GM12878 (cell line): ENCODE results near the gene RBMS3. TPM values are rescaled to one million over a fixed set of nuclear protein-coding genes. Genes with fewer than 3 reads are reported as not detected.

ENCODE experiments used
- ATAC-seq: fragments of 200-7000 bp; cut with Tn5 transposase; 3 replicates; pipeline ENCODE4 v1.9.1; 2020; ENCODE audit warnings: mild to moderate bottlenecking, moderate library complexity
- BruUV-seq: library from RNA; stranded (reverse); fragments of 400-500 nt; replicated peaks from 2 replicates; lab custom pipeline; 2021; lab: Mats Ljungman, UMichigan
- CTCF ChIA-PET: fragments of 300-600 bp; sonication (Branson Sonifier 250); formaldehyde crosslinking; extraction: SDS; loops from one replicate; lab custom pipeline; 2021; ENCODE audit warnings: inconsistent platforms; lab: Yijun Ruan, JAX
- POLR2A ChIA-PET: fragments of 350-600 bp; formaldehyde crosslinking; extraction: SDS; loops from one replicate; lab custom pipeline; 2021; ENCODE audit warnings: inconsistent platforms; lab: Charles Lee
- RAD21 ChIA-PET: fragments of 300-600 bp; sonication (Branson Sonifier 250); formaldehyde crosslinking; loops from one replicate; lab custom pipeline; 2023; ENCODE audit warnings: antibody characterized with exemption; ENCODE audit not compliant: unreplicated experiment; lab: Charles Lee
- SMC1A ChIA-PET: fragments of 300-600 bp; sonication (Branson Sonifier 250); formaldehyde crosslinking; loops from one replicate; lab custom pipeline; 2023; ENCODE audit not compliant: unreplicated experiment, uncharacterized antibody; lab: Charles Lee
- DNase-seq: peaks from one replicate; pipeline ENCODE4 v3.0.0-alpha.2; 2011; ENCODE audit warnings: low read depth, low spot score
- FAIRE-seq: peaks from 3 replicates; lab custom pipeline; 2011; peaks lifted over from hg19 to GRCh38; lab: Jason Lieb, UNC
- H2AFZ ChIP-seq: 2 replicates; pipeline ENCODE4 v1.6.0; 2011; ENCODE audit warnings: low read depth, low read length, control low read depth; ENCODE audit not compliant: control insufficient read depth
- H3K27ac ChIP-seq: 2 replicates; pipeline ENCODE4 v1.5.1; 2011; ENCODE audit warnings: control low read depth; ENCODE audit not compliant: control insufficient read depth, insufficient read depth
- H3K27me3 ChIP-seq, 2 experiments: replicated peaks in 1 of 2; 2 replicates each; pipeline versions ENCODE4 v1.6.0 to v1.6.1; 2011; ENCODE audit warnings: low read length in 1 of 2; ENCODE audit not compliant: control insufficient read depth in 2 of 2, insufficient read depth in 2 of 2
- H3K36me3 ChIP-seq, 2 experiments: 2 replicates each; pipeline ENCODE4 v1.5.1; 2011; ENCODE audit warnings: low read length in 1 of 2; ENCODE audit not compliant: control insufficient read depth in 2 of 2, insufficient read depth in 2 of 2
- H3K4me1 ChIP-seq: 2 replicates; pipeline ENCODE4 v1.6.1; 2011; ENCODE audit warnings: mild to moderate bottlenecking, low read length, moderate library complexity, mixed read lengths; ENCODE audit not compliant: control insufficient read depth, insufficient read depth
- H3K4me2 ChIP-seq: 2 replicates; pipeline ENCODE4 v1.6.0; 2011; ENCODE audit warnings: control low read depth; ENCODE audit not compliant: control insufficient read depth, insufficient read depth
- H3K4me3 ChIP-seq: fragments of 200-600 bp; sonication (generic); 2 replicates; pipeline ENCODE4 v1.5.1; 2016
- H3K79me2 ChIP-seq: 2 replicates; pipeline ENCODE4 v1.6.0; 2011; ENCODE audit warnings: low read length; ENCODE audit not compliant: control insufficient read depth, insufficient read depth
- H3K9ac ChIP-seq: 2 replicates; pipeline ENCODE4 v1.8.0; 2011; ENCODE audit warnings: low read length, control low read depth, mixed read lengths; ENCODE audit not compliant: control insufficient read depth, insufficient read depth
- H3K9me3 ChIP-seq: replicated peaks from 3 replicates; pipeline ENCODE4 v1.5.1; 2011; ENCODE audit warnings: mild to moderate bottlenecking, low read length; ENCODE audit not compliant: control insufficient read depth, insufficient read depth
- H4K20me1 ChIP-seq: 2 replicates; pipeline ENCODE4 v1.6.0; 2011; ENCODE audit not compliant: control insufficient read depth, insufficient read depth
- CREB1 ChIP-seq: IDR thresholded peaks from 2 replicates; pipeline ENCODE4 v1.6.1; 2012; ENCODE audit warnings: low read depth, mild to moderate bottlenecking, inconsistent platforms
- ESRRA ChIP-seq: IDR thresholded peaks from 2 replicates; pipeline ENCODE4 v1.6.1; 2012; ENCODE audit warnings: mild to moderate bottlenecking, low read length, improper control_type of control experiment
- FOS ChIP-seq: IDR thresholded peaks from 3 replicates; pipeline ENCODE4 v1.6.1; 2011; ENCODE audit warnings: borderline replicate concordance; ENCODE audit not compliant: insufficient read length; ENCODE audit errors: extremely low read depth
- FOXM1 ChIP-seq: IDR thresholded peaks from 2 replicates; pipeline ENCODE4 v1.6.1; 2012; ENCODE audit warnings: low read depth, mild to moderate bottlenecking, inconsistent platforms, low read length, moderate library complexity
- IRF3 ChIP-seq: fragments of 450-650 bp; IDR thresholded peaks from 2 replicates; pipeline ENCODE4 v1.6.1; 2014; ENCODE audit warnings: mild to moderate bottlenecking
- KAT2A ChIP-seq: conservative IDR thresholded peaks from 2 replicates; pipeline ENCODE4 v1.6.1; 2011; ENCODE audit warnings: low read depth, low read length; ENCODE audit not compliant: control insufficient read depth
- MEF2A ChIP-seq: IDR thresholded peaks from 2 replicates; pipeline ENCODE4 v1.6.1; 2011; ENCODE audit warnings: low read depth, mild to moderate bottlenecking, low read length, moderate library complexity; ENCODE audit not compliant: insufficient read depth
- MLLT1 ChIP-seq: fragments of 450-650 bp; IDR thresholded peaks from 2 replicates; pipeline ENCODE4 v1.6.1; 2016; ENCODE audit warnings: mild to moderate bottlenecking
- RAD21 ChIP-seq: IDR thresholded peaks from 2 replicates; pipeline ENCODE4 v1.6.1; 2011; ENCODE audit warnings: mild to moderate bottlenecking, low read depth, low read length, moderate library complexity; ENCODE audit not compliant: insufficient read depth
- SUPT20H ChIP-seq: IDR thresholded peaks from 2 replicates; pipeline ENCODE4 v1.6.1; 2011; ENCODE audit warnings: low read depth, mild to moderate bottlenecking, low read length, moderate library complexity, borderline replicate concordance; ENCODE audit not compliant: control insufficient read depth
- TCF12 ChIP-seq: IDR thresholded peaks from 2 replicates; pipeline ENCODE4 v1.6.1; 2011; ENCODE audit warnings: low read depth, mild to moderate bottlenecking, low read length
- WRNIP1 ChIP-seq: IDR thresholded peaks from 2 replicates; pipeline ENCODE4 v1.6.1; 2011; ENCODE audit warnings: low read depth, low read length, improper control_type of control experiment, borderline replicate concordance
- ZNF217 ChIP-seq: fragments of 450-650 bp; IDR thresholded peaks from 2 replicates; pipeline ENCODE4 v1.6.1; 2017; ENCODE audit warnings: antibody characterized with exemption, mild to moderate bottlenecking
- WGBS: methylation state at CpG from one replicate; pipeline ENCODE4 v1.1.6; 2016; ENCODE audit warnings: low lambda C conversion rate; ENCODE audit not compliant: insufficient replicate concordance, insufficient coverage; ENCODE audit errors: missing lambda C conversion rate; 5-methylcytosine and 5-hydroxymethylcytosine counted together
- in situ Hi-C: fragments of 300-500 bp; cut with MboI; formaldehyde crosslinking; loops from 9 replicates; pipeline ENCODE4 v1.14.3; 2018; ENCODE audit warnings: mixed read lengths
- intact Hi-C: fragments of 100-400 bp; cut with micrococcal nuclease; formaldehyde crosslinking; loops from one replicate; pipeline ENCODE4 v1.14.2; 2022; ENCODE audit not compliant: unreplicated experiment
- polyA plus RNA-seq, 11 experiments: library from polyadenylated mRNA; depleted of rRNA in 4 of 11; unstranded in 6 of 11; stranded (reverse) in 5 of 11; fragments of >200 nt; fragmentation: Nextera tagmentation in 4 of 11; fragmentation: Illumina TruSeq in 1 of 11; extraction: Ambion mirVana in 4 of 11; extraction: Trizol in 1 of 11; gene quantifications; 1 replicate in 1 of 11; 2 replicates in 10 of 11; pipeline versions ENCODE4 v1.2.1 to v1.2.3, GENCODE V29; 2011 to 2016; ENCODE audit warnings: inconsistent platforms in 2 of 11, missing spikeins in 2 of 11, low read depth in 1 of 11
- total RNA-seq, 4 experiments: library from RNA; depleted of rRNA in 3 of 4; stranded (reverse); fragments of >200 nt in 3 of 4; fragmentation: Illumina TruSeq in 1 of 4; extraction: Trizol in 1 of 4; gene quantifications; 2 replicates each; pipeline versions ENCODE4 v1.2.1 to v1.2.3, GENCODE V29; 2013 to 2021

Gene RBMS3
- total and polyA plus RNA-seq, 10 of the 15 experiments (the other 5 are each of a cell fraction or from before 2014, with no cell fraction given), result 0.79 to 4.7 (median 3.1) TPM

- no peak for TF ChIP-seq RAD21
- no peak for TF ChIP-seq ZNF217
- WGBS, result 41% methylated on average over 2 of the region's 2 CpGs
- ATAC-seq (no peak), FAIRE-seq (peak; percentile 66), DNase-seq (no peak)
- peak overlapping the region; percentile 17; the same call in 1 of the 2 replicates for H2AFZ ChIP-seq
- H3K27me3 ChIP-seq, result no peaks in the 10 kb centered on the region
- SMC1A ChIA-PET, result interaction anchor here (1.1 to 2.3 kb wide), 3 partner anchors 10 to 69 kb away, joined by 3 to 8 read pairs (median 4); no protein-coding TSS in a partner anchor
- no TSS peak for BruUV-seq
- in situ Hi-C loops, result no loop called here
- RAD21 ChIA-PET, result no interaction called here
- no peaks in the 10 kb centered on the region for H4K20me1 ChIP-seq
- intact Hi-C loops, result no loop called here
- no peak overlapping the region for H3K4me3 ChIP-seq
- H3K4me1 ChIP-seq, result no peaks in the 10 kb centered on the region
- H3K27ac ChIP-seq, result no peak overlapping the region
- POLR2A ChIA-PET, result interaction anchor here (0.7 kb wide), 1 partner anchor 18 kb away, joined by 3 read pairs; no protein-coding TSS in a partner anchor
- no peaks in the 10 kb centered on the region for H3K36me3 ChIP-seq
- no peak overlapping the region for H3K9ac ChIP-seq
- CTCF ChIA-PET, result interaction anchor here (1.2 to 1.3 kb wide), 2 partner anchors 9 to 20 kb away, joined by 3 to 4 read pairs; no protein-coding TSS in a partner anchor
- no peaks in the 10 kb centered on the region for H3K79me2 ChIP-seq
- H3K9me3 ChIP-seq, result no peaks in the 10 kb centered on the region; the same call in 1 of the 3 replicates
- no peak overlapping the region for H3K4me2 ChIP-seq
Measured at GRCh38 chr3:29389362-29389761, 108.5 kb downstream of the RBMS3 start.

- H3K4me2 ChIP-seq, result no peak overlapping the region
- H4K20me1 ChIP-seq, result no peaks in the 10 kb centered on the region
- intact Hi-C loops (no loop called here), in situ Hi-C loops (no loop called here)
- POLR2A ChIA-PET, result no interaction called here
- DNase-seq, result no peak
- no peak for FAIRE-seq
- no TSS peak for BruUV-seq
- no peaks in the 10 kb centered on the region for H3K79me2 ChIP-seq
- CTCF ChIA-PET, result no interaction called here
- no peaks in the 10 kb centered on the region for H3K36me3 ChIP-seq
- RAD21 ChIA-PET, result no interaction called here
- H3K27me3 ChIP-seq, result no peaks in the 10 kb centered on the region
- ATAC-seq, result no peak
- SMC1A ChIA-PET, result no interaction called here
- H2AFZ ChIP-seq, result no peak overlapping the region
- no peaks in the 10 kb centered on the region for H3K4me1 ChIP-seq
- H3K9me3 ChIP-seq, result no peaks in the 10 kb centered on the region; the same call in 2 of the 3 replicates
- no peak overlapping the region for H3K4me3 ChIP-seq
- H3K27ac ChIP-seq, result no peak overlapping the region
- no peak overlapping the region for H3K9ac ChIP-seq
- TF ChIP-seq MEF2A (no peak), CREB1 (no peak), KAT2A (no peak), TCF12 (no peak), FOXM1 (no peak), WRNIP1 (no peak), MLLT1 (no peak), FOS (no peak), SUPT20H (no peak), ESRRA (no peak), IRF3 (no peak)
Measured at GRCh38 chr3:29392625-29393388, 111.9 kb downstream of the RBMS3 start.
